ENCODE measurements around the gene LRIT2.

DNA sequence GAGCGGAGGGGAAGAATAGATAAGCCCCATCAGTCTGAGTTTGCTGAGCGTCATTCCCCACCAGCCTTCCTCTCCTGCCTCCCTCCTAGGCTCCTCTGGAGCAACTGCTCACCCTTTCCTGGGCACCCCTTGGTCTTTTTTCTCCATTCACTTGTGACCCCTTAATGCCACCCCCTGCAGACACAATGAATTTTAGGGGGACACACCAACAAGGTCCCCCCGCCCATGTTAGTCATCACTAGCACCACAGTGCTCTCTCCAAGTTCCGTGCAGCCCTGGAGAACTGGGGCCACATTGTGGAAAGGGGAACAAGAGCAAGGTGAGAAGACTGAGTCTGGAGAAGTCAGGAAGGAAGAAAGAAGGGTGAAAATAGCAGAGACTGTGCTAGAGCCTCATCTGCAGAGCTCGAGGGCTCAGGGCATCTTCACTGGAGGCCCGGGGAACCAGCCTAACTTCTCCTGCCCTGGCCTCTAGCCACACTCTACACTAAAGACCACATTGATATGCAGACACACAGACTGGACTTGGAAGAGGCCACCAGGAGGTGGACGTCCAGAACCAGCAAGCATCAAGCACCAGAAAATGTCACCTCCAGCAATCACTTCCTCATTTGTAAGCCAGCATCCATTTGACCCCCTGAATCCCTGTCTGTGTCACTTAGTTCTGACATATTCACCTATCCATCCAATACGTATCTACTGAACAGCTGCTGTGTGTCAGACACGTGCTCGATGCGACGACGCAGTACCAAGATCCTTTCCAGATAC, 37.0 kb upstream of the LRIT2 start:
- TF ChIP-seq, protein P1, sequence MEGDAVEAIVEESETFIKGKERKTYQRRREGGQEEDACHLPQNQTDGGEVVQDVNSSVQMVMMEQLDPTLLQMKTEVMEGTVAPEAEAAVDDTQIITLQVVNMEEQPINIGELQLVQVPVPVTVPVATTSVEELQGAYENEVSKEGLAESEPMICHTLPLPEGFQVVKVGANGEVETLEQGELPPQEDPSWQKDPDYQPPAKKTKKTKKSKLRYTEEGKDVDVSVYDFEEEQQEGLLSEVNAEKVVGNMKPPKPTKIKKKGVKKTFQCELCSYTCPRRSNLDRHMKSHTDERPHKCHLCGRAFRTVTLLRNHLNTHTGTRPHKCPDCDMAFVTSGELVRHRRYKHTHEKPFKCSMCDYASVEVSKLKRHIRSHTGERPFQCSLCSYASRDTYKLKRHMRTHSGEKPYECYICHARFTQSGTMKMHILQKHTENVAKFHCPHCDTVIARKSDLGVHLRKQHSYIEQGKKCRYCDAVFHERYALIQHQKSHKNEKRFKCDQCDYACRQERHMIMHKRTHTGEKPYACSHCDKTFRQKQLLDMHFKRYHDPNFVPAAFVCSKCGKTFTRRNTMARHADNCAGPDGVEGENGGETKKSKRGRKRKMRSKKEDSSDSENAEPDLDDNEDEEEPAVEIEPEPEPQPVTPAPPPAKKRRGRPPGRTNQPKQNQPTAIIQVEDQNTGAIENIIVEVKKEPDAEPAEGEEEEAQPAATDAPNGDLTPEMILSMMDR (IDR thresholded peaks at IDR 0.05): no peak
- TF ChIP-seq POLR2A (IDR thresholded peaks at IDR 0.05): no peak

Data from adrenal gland (tissue), 5 donors.